GM19395 (cell line): ENCODE data around the gene ADD1.
A peak's percentile ranks its signal among the peaks of the same experiment; 100 is the strongest.

ENCODE experiments used
- ATAC-seq: cut with Tn5 transposase; IDR thresholded peaks from one replicate; pipeline ENCODE4 v1.9.1; 2021; ENCODE audit warnings: mild to moderate bottlenecking, moderate library complexity; ENCODE audit not compliant: unreplicated experiment

ADD1 gene

GRCh38 chr4:2858451-2859217, 15.0 kb downstream of the ADD1 start:
- ATAC-seq, result no peak

GRCh38 chr4:2859514-2859913, 15.9 kb downstream of the ADD1 start:
- ATAC-seq, result no peak

DNA sequence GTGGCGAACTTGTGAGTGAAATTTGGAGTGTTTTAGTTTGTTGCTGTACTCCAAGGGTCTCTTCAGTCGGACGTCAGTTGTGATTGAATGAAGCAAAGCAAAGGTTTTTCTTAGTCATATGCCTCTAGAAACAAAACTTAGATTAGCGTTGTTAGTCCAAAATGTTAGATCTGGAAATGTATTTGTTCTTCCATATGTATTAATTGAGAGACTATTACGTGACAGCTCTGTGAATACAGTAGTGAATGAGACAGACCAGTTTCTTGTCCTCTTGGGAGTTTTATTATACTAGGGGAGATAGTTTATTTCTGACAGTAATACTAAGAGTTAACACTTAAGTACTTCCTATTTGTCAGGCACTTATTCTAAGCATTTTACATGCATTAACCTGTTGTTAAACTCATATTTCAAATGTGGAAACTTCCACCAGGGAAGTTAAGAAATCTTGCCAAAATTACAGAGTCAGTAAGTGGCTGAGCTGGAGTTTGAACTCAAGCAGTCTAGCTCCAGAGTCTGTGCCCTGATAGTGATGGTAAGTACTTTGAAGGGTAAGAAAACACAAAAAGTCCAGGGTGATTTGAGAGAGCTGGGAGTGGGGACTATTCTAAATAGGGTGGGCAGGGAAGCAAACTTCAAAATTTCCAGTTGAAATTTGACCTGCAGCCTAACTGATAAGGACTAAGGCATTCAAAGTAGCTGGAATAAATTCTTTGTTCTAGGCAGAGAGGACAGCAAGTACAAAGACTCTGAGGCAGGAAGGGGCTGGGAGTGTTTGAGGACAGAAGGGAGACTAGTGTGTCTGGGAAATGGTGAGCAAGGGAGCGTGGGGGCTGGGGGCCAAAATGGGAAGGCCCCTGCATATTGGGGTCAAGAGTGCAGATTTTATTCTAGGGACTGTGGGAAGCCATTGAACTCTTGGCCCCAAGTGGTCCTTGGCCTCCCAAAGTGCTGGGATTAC, 17.0 kb downstream of the ADD1 start:
- no peak for ATAC-seq

DNA sequence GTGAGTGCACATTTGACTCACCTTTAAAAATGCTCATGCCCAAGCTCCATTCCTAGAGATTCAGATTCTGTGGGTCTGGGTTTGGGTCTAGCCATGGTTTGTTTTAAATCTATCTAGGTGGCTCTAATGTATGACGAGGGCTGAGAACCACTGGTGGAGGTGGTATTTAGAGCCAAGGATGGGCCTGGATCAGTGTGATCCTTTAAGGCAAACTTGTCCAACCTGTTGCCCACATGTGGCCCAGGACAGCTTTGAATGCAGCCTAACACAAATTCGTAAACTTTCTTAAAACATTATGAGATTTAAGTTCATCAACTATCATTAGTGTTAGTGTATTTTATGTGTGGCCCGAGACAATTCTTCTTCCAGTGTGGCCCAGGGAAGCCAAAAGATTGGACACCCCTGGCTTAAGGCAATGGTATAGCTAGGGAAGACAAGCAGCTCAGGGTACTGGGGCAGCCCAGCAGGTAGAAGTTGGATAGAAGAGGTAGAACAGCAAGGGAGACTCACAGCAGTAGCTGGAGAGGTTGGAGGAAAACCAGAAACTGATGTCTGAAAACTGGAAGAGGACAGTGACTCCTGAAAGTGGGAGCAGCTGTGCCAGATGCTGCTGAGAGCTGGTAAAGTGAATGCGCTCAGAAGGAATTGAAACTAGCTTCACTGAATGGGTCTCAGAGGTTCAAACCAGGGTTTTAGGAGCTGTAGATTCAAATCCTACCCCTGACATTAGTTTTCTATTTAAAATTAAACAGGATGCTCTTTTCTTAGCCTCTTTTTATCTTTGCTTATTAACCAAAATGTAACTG, 18.2 kb downstream of the ADD1 start:
- peak; percentile 59 for ATAC-seq

DNA sequence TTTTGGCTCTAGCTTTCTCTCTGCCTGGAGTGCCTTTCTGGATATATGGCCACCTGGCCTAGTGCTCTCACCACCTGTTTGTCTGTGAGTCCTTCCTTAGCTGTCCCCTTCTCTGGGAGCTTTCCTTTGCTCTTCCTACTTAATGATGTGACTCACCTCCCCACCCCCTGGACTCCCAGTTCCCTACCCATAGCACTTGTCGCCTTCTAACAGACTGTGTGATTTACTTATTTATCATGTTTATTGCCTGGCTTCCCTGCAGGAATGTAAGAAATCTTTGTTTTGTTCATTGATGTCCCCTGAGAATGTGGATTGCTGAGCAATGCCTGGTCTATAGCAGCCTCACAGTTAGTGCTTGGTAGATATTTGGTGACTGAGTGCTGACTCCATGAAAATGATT, 18.9 kb downstream of the ADD1 start:
- no peak for ATAC-seq

DNA sequence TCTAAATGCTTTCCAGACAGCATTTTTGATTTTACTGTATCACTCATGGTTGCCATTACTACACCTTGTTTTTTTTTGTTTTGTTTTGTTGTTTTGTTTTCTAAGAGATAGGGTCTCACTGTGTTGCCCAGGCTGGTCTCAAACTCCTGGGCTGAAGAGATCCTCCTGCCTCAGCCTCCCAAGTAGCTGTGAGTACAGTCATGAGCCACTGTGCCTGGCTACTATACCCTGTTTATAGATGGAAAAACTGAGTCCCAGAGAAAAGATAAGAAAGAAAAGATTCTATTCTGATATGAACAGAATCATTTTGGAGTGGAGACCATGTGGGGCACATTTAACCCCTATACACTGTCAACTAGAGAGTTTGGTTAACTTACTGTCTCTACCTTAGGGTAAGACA, 20.0 kb downstream of the ADD1 start:
- no peak for ATAC-seq

DNA sequence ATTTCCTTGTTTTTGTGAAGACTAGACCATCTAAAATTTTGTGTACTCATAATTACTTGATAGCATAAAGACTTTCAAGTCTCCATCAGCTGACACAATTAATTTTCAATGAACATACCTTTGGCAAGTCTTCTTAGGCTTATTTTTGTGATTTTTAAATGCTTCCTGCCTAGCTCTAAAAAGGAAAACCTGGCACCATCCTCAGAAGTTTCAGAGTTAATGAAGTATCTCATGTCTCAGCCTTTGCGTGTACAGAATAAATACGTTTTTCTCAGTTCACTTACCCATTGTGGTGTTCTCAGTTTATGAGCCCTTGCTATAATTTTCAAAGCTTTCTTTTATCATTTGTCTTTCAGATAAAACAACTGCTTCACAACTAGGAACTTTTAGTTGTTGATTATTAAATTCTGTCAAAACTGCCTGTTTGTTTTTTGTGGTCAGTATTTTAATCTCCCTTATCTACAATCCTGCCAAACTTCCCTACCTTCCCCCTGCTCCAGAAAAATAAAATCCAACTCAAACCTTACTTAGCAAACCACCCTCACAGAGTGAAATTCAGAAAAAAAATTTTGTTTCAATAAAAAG, 21.6 kb downstream of the ADD1 start:
- ATAC-seq, result no peak

DNA sequence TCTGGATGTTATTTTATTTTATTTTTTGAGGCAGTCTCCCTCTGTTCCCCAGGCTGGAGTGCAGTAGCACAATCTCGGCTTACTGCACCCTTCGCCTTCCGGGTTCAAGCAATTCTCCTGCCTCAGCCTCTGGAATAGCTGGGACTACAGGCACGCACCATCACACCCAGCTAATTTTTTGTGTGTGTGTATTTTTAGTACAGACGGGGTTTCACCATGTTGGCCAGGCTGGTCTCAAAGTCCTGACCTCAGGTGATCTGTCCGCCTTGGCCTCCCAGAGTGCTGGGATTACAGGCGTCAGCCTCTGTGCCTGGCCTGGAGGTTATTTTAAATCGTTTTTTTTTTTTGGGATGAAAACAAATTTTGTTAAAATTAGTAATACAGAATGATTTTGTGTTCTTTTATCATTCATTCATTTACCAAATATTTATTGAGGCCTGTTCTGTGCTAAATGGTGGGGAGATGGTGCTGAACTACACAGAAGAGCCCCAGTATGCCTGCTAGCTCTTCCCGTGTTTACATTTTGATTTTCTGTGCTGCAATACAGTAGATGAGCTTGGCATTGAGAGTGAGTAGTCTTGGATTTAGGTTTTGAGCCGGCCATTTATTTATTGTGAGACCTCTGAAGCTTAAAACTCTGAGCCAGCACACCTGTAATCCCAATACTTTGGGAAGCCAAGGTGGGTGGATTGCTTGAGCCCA, 22.7 kb downstream of the ADD1 start:
- no peak for ATAC-seq

DNA sequence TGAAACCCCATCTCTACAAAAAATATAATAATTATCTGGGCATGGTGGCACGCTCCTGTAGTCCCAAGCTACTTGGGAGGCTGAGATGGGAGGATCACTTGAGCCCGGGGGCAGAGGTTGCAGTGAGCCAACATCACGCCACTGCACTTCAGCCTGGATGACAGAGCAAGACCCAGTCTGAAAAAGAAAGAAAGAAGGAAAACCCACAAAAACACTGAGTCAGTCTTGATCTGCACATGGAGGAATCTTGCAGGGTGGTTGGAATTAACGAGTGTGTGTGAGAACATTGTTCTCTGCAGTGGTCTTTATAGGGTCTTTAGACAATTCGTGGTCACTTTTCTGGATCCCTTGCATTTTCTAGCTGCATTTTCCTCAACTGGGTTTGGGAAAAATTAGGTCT, 23.2 kb downstream of the ADD1 start:
- ATAC-seq, result no peak

GRCh38 chr4:2867758-2868491, 24.3 kb downstream of the ADD1 start:
- no peak for ATAC-seq

DNA sequence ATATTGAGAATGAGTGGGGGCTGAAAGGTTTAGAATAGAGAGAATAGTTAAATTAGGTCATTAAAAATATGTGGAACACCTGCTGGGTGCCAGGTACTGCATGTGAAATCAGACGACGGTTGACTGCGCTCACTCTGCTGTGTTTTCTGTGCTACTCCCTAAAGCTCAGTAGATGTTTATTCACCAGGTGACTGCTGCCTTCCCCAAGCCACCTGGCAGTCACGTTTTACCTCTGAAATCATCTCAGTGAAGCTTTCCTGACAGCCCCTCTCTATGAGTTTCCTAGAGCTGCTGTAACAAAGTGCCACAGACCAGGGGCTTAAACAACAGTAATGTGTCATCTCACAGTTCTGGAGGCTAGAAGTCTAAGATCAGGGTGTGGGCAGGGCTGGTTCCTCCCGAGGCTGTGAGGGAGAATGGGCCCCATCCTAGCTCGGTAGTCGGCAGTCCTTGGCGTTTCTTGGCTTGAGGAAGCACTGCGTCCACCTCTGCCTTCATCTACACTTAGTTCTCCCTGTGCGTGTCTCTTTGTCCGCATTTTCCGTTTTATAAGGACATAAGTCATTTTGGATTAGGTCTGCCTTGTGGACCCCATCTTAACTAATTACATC, 25.3 kb downstream of the ADD1 start:
- ATAC-seq, result no peak

DNA sequence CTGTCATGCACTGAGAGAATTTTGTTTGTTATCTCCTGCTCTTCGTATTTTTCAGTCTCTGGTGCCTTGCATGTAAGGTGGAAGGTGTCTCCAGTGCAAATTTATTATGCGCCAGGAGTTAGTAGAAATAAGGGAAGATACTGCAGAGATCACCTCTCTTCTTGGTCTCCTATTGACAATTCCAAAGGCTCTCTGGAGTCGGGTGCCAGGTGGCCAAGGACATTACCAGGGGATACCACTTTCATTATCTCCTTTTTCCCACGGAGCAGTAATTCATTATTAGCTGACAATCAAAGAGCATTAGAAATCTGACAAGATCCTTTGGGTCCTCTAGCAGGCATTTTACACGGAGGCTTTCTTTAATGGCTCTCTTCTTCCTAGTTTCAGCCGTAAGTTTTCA, 26.0 kb downstream of the ADD1 start:
- no peak for ATAC-seq

GRCh38 chr4:2870082-2870481, 26.4 kb downstream of the ADD1 start:
- ATAC-seq, result no peak

GRCh38 chr4:2871466-2871865, 27.8 kb downstream of the ADD1 start:
- ATAC-seq, result no peak

GRCh38 chr4:2871911-2872310, 28.3 kb downstream of the ADD1 start:
- ATAC-seq, result no peak

GRCh38 chr4:2873329-2873728, 29.7 kb downstream of the ADD1 start:
- no peak for ATAC-seq

- no peak for ATAC-seq
Observed at GRCh38 chr4:2874861-2875260, 31.2 kb downstream of the ADD1 start.

- no peak for ATAC-seq
Observed at GRCh38 chr4:2875556-2875955, 31.9 kb downstream of the ADD1 start.

DNA sequence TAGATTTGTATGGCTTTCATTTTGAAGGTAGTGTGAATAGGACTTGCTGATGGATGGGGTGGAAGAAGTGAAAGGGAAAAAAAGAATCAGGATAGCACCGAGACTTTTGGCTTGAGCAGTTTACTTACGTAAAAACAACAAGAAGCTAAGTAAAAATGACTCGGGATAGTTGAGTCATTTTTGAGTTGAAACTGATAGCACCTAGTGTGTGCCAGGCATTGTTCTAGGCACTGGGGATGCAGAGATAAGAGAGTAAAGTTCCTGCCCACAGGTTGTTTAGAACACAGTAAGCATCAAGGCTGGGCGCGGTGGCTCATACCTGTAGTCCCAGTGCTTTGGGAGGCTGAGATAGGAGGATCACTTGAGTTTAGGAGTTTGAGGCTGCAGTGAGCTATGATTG, 34.7 kb downstream of the ADD1 start:
- ATAC-seq, result no peak
